ENCODE results near the gene CARMIL1. TPM values are rescaled to one million over a fixed set of nuclear protein-coding genes. Genes with fewer than 3 reads are reported as not detected.

The CARMIL1 gene
- total RNA-seq, 2 donors from 2014 or later = 3.8 to 7.6 TPM

GRCh38 chr6:25257686-25258348 lies 21.4 kb upstream of the CARMIL1 start:
- Mint-ChIP-seq H3K9me3 (no peaks in the 10 kb centered on the region), H3K36me3 (ENCODE audit: low read depth) (no peaks in the 10 kb centered on the region), H3K4me3 (no peak overlapping the region), H3K4me1 (no peaks in the 10 kb centered on the region), H3K27ac (no peak overlapping the region), H3K27me3 (peaks cover 8% of the 10 kb centered on the region)
- no peak for ATAC-seq (replicated peaks)

GRCh38 chr6:25259756-25260155 lies 19.4 kb upstream of the CARMIL1 start:
- Mint-ChIP-seq H3K27me3 (peaks cover 5% of the 10 kb centered on the region), H3K9me3 (no peaks in the 10 kb centered on the region), H3K4me3 (no peak overlapping the region), H3K36me3 (ENCODE audit: low read depth) (no peaks in the 10 kb centered on the region), H3K4me1 (no peaks in the 10 kb centered on the region), H3K27ac (no peak overlapping the region)
- no peak for ATAC-seq (replicated peaks)

- no peak overlapping the region for H3K27ac Mint-ChIP-seq
- peaks cover 3% of the 10 kb centered on the region for H3K27me3 Mint-ChIP-seq
- H3K4me3 Mint-ChIP-seq = no peak overlapping the region
- H3K4me1 Mint-ChIP-seq = peaks cover 4% of the 10 kb centered on the region
- no peaks in the 10 kb centered on the region for H3K9me3 Mint-ChIP-seq
- H3K36me3 Mint-ChIP-seq (ENCODE audit: low read depth) = no peaks in the 10 kb centered on the region
- no peak for ATAC-seq (replicated peaks)
Measured at GRCh38 chr6:25263657-25264056, 15.5 kb upstream of the CARMIL1 start.

- ATAC-seq (replicated peaks) = no peak
- peaks cover 4% of the 10 kb centered on the region for H3K4me1 Mint-ChIP-seq
- no peaks in the 10 kb centered on the region for H3K36me3 Mint-ChIP-seq (ENCODE audit: low read depth)
- no peak overlapping the region for H3K27ac Mint-ChIP-seq
- peaks cover 10% of the 10 kb centered on the region for H3K27me3 Mint-ChIP-seq
- no peaks in the 10 kb centered on the region for H3K9me3 Mint-ChIP-seq
- no peak overlapping the region for H3K4me3 Mint-ChIP-seq
Measured at GRCh38 chr6:25266456-25267100, 12.6 kb upstream of the CARMIL1 start.

DNA sequence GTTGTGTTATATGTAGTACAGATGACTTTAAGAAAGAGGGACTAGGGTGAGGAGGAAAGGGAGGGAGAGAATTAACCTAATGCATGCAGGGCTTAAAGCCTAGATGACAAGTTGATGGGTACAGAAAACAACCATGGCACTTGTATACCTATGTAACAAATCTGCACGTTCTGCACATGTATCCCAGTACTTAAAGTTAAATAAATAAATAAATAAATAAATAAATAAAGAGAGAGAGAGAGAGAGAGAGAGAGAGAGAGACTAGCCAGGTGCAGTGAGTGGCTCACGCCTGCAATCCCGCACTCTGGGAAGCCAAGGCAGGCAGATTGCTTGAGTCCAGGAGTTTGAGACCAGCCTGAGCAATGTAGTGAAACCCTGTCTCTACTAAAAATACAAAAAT lies 11.5 kb upstream of the CARMIL1 start:
- Mint-ChIP-seq H3K4me3 (no peak overlapping the region), H3K36me3 (ENCODE audit: low read depth) (no peaks in the 10 kb centered on the region), H3K27ac (no peak overlapping the region), H3K27me3 (peaks cover 19% of the 10 kb centered on the region), H3K4me1 (peaks cover 4% of the 10 kb centered on the region), H3K9me3 (no peaks in the 10 kb centered on the region)
- no peak for ATAC-seq (replicated peaks)

- no peak overlapping the region for H3K4me3 Mint-ChIP-seq
- H3K36me3 Mint-ChIP-seq (ENCODE audit: low read depth) = no peaks in the 10 kb centered on the region
- peaks cover 2% of the 10 kb centered on the region for H3K4me1 Mint-ChIP-seq
Measured at GRCh38 chr6:25270559-25270958, 8.6 kb upstream of the CARMIL1 start.

DNA sequence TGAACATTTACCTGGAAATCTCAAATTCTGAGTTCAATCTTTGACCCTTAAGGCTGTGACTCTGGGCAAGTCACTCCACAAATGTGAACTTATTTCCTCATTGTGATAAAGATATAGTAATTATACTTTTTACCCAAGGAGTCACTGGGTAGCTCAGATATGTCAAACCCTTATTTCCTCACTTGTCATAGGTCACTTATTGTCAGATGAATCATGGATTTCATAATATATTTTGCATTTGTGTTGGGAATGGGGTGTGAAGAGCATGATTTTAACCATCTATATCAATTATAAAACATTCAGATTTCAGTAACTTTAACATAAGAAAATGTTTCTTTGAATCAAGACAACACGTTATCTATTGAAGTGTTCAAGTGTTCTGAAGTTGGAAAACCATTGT lies 3.7 kb upstream of the CARMIL1 start:
- Mint-ChIP-seq H3K4me1 (peaks cover 5% of the 10 kb centered on the region), H3K4me3 (no peak overlapping the region), H3K27ac (no peak overlapping the region), H3K36me3 (ENCODE audit: low read depth) (no peaks in the 10 kb centered on the region), H3K27me3 (peaks cover 32% of the 10 kb centered on the region), H3K9me3 (no peaks in the 10 kb centered on the region)
- no peak for ATAC-seq (replicated peaks)

More at GRCh38 chr6:25270559-25270958, 8.6 kb upstream of the CARMIL1 start:
- Mint-ChIP-seq H3K9me3 (no peaks in the 10 kb centered on the region), H3K27ac (no peak overlapping the region), H3K27me3 (peaks cover 34% of the 10 kb centered on the region)
- ATAC-seq (replicated peaks) = no peak

GRCh38 chr6:25277386-25277785 lies 1.8 kb upstream of the CARMIL1 start:
- no peak overlapping the region for H3K4me3 Mint-ChIP-seq
- H3K27me3 Mint-ChIP-seq = peaks cover 24% of the 10 kb centered on the region
- H3K27ac Mint-ChIP-seq = no peak overlapping the region
- H3K9me3 Mint-ChIP-seq = no peaks in the 10 kb centered on the region
- peaks cover 12% of the 10 kb centered on the region for H3K4me1 Mint-ChIP-seq
- H3K36me3 Mint-ChIP-seq (ENCODE audit: low read depth) = no peaks in the 10 kb centered on the region
- no peak for ATAC-seq (replicated peaks)

DNA sequence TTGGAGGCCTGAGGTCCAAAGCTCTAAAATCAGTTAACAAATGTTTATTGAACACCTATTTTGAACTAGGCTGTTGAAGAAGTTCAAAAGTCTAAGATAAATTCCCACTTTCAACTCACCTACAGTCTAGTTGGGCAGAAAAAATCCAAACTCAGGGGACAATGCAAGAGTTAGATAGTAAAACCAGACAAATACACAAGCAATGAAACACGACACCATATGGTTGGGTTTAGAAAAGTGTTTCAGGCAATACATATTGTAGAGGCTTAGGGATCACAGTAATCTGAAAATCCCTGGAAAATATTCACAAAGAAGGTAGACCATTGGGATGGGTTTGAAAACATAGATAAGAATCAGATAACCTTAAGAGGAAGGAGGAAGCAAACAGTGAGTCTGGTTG lies 1.3 kb upstream of the CARMIL1 start:
- peak overlapping the region; percentile 67 for H3K27ac Mint-ChIP-seq
- no peak for ATAC-seq (replicated peaks)
- H3K4me3 Mint-ChIP-seq = peak overlapping the region; percentile 84
- H3K9me3 Mint-ChIP-seq = no peaks in the 10 kb centered on the region
- peaks cover 22% of the 10 kb centered on the region for H3K27me3 Mint-ChIP-seq
- H3K4me1 Mint-ChIP-seq = peaks cover 15% of the 10 kb centered on the region
- no peaks in the 10 kb centered on the region for H3K36me3 Mint-ChIP-seq (ENCODE audit: low read depth)

- Mint-ChIP-seq H3K27me3 (peaks cover 17% of the 10 kb centered on the region), H3K9me3 (no peaks in the 10 kb centered on the region), H3K36me3 (ENCODE audit: low read depth) (no peaks in the 10 kb centered on the region), H3K4me3 (peak overlapping the region; percentile 84), H3K27ac (peak overlapping the region; percentile 67), H3K4me1 (peaks cover 20% of the 10 kb centered on the region)
- peak; percentile 54 for ATAC-seq (replicated peaks)
Measured at GRCh38 chr6:25278261-25278913, 787 bp upstream of the CARMIL1 start.

GRCh38 chr6:25279748-25280343 lies 672 bp downstream of the CARMIL1 start:
- peak; percentile 17 for ATAC-seq (replicated peaks)
- Mint-ChIP-seq H3K27ac (peak overlapping the region; percentile 58), H3K9me3 (no peaks in the 10 kb centered on the region), H3K4me1 (peaks cover 20% of the 10 kb centered on the region), H3K27me3 (peaks cover 7% of the 10 kb centered on the region), H3K36me3 (ENCODE audit: low read depth) (no peaks in the 10 kb centered on the region), H3K4me3 (peak overlapping the region; percentile 84)

- ATAC-seq (replicated peaks) = peak; percentile 6
- no peaks in the 10 kb centered on the region for H3K36me3 Mint-ChIP-seq (ENCODE audit: low read depth)
- peaks cover 7% of the 10 kb centered on the region for H3K27me3 Mint-ChIP-seq
- H3K4me3 Mint-ChIP-seq = peak overlapping the region; percentile 84
- H3K27ac Mint-ChIP-seq = peak overlapping the region; percentile 58
- H3K4me1 Mint-ChIP-seq = peaks cover 20% of the 10 kb centered on the region
- no peaks in the 10 kb centered on the region for H3K9me3 Mint-ChIP-seq
Measured at GRCh38 chr6:25280344-25281074, 1.3 kb downstream of the CARMIL1 start.

DNA sequence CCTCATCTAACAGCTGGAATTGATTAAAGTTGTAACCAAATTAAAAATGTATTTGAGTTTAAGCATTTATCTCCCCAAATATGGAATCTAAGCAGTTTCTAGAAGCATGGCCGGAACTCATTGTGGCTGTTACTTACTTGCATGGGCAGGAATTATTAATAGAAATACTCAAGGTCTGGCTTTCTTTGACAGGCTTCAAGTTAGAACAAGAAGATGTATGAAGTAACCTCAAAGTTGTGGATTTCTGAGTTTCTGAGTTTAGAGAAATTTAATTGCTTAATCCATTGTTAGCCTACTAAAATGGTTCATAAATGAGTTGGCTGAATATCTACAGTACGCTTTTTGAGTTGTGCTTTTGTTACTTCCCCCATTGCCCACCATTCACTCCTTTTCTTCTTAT lies 7.7 kb downstream of the CARMIL1 start:
- no peak for ATAC-seq (replicated peaks)
- Mint-ChIP-seq H3K27me3 (no peaks in the 10 kb centered on the region), H3K9me3 (no peaks in the 10 kb centered on the region), H3K4me1 (peaks cover 8% of the 10 kb centered on the region), H3K4me3 (no peak overlapping the region), H3K27ac (no peak overlapping the region), H3K36me3 (ENCODE audit: low read depth) (no peaks in the 10 kb centered on the region)

- Mint-ChIP-seq H3K4me1 (peaks cover 4% of the 10 kb centered on the region), H3K4me3 (no peak overlapping the region), H3K27ac (no peak overlapping the region), H3K27me3 (no peaks in the 10 kb centered on the region), H3K9me3 (no peaks in the 10 kb centered on the region), H3K36me3 (ENCODE audit: low read depth) (no peaks in the 10 kb centered on the region)
- ATAC-seq (replicated peaks) = no peak
Measured at GRCh38 chr6:25287941-25288340, 8.8 kb downstream of the CARMIL1 start.

All from activated T-helper 17 cell treated with anti-CD3 and anti-CD28 coated beads, Interleukin-2, amount 50 U/mL, for 72 hours (primary cell).